HFFc6 (cell line): Measurements from ENCODE around the gene IL12B. TPM values are rescaled to one million over a fixed set of nuclear protein-coding genes. Genes with fewer than 3 reads are reported as not detected.

Experiments
- DNase-seq: peaks from one replicate; pipeline ENCODE4 v3.0.0-alpha.2; 2018
- H3K27ac Mint-ChIP-seq: 2 replicates; pipeline ENCODE4 v1.8.0; 2020; ENCODE audit warnings: mild to moderate bottlenecking, mixed read lengths
- H3K27me3 Mint-ChIP-seq: 2 replicates; pipeline ENCODE4 v1.8.0; 2021; ENCODE audit warnings: mild to moderate bottlenecking, moderate library complexity, mixed read lengths; ENCODE audit not compliant: insufficient read depth
- H3K36me3 Mint-ChIP-seq: 2 replicates; pipeline ENCODE4 v1.8.0; 2021; ENCODE audit warnings: low read depth, mixed read lengths
- H3K4me1 Mint-ChIP-seq: 2 replicates; pipeline ENCODE4 v1.8.0; 2020; ENCODE audit warnings: low read depth, mixed read lengths
- H3K4me3 Mint-ChIP-seq: 2 replicates; pipeline ENCODE4 v1.8.0; 2020; ENCODE audit warnings: mild to moderate bottlenecking, moderate library complexity, mixed read lengths
- H3K9me3 Mint-ChIP-seq: 2 replicates; pipeline ENCODE4 v1.8.0; 2020; ENCODE audit warnings: mild to moderate bottlenecking, mixed read lengths
- total RNA-seq, 6 experiments: library from RNA; stranded (reverse); fragmentation: NEBNext Ultra II Directional; extraction: Animal tissue kit (Norgen Biotek cat#: 25700); gene quantifications; 2 replicates in 1 of 6; 3 replicates in 5 of 6; pipeline ENCODE4 v1.2.3, GENCODE V29; 2021
- TF ChIP-seq, protein P1 (sequence below): fragments of 200-600 bp; sonication (generic); IDR thresholded peaks from 2 replicates; pipeline ENCODE4 v1.5.0; 2021; ENCODE audit warnings: antibody characterized with exemption, mild to moderate bottlenecking

The IL12B gene
- total RNA-seq, 6 experiments from 2014 or later = not detected

- no peak for DNase-seq
- TF ChIP-seq, protein P1, sequence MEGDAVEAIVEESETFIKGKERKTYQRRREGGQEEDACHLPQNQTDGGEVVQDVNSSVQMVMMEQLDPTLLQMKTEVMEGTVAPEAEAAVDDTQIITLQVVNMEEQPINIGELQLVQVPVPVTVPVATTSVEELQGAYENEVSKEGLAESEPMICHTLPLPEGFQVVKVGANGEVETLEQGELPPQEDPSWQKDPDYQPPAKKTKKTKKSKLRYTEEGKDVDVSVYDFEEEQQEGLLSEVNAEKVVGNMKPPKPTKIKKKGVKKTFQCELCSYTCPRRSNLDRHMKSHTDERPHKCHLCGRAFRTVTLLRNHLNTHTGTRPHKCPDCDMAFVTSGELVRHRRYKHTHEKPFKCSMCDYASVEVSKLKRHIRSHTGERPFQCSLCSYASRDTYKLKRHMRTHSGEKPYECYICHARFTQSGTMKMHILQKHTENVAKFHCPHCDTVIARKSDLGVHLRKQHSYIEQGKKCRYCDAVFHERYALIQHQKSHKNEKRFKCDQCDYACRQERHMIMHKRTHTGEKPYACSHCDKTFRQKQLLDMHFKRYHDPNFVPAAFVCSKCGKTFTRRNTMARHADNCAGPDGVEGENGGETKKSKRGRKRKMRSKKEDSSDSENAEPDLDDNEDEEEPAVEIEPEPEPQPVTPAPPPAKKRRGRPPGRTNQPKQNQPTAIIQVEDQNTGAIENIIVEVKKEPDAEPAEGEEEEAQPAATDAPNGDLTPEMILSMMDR = no peak
- Mint-ChIP-seq H3K4me3 (no peak overlapping the region), H3K9me3 (no peaks in the 10 kb centered on the region), H3K27ac (no peak overlapping the region), H3K36me3 (no peaks in the 10 kb centered on the region), H3K27me3 (peaks cover 9% of the 10 kb centered on the region), H3K4me1 (peaks cover 10% of the 10 kb centered on the region)
These were observed 10.9 kb downstream of the IL12B start for GRCh38 chr5:159319363-159319762.

GRCh38 chr5:159318448-159318847, 11.8 kb downstream of the IL12B start:
- no peak overlapping the region for H3K4me3 Mint-ChIP-seq
- H3K4me1 Mint-ChIP-seq = peaks cover under 1% of the 10 kb centered on the region
- no peak overlapping the region for H3K27ac Mint-ChIP-seq
- H3K27me3 Mint-ChIP-seq = peaks cover 10% of the 10 kb centered on the region
- no peak for DNase-seq
- H3K9me3 Mint-ChIP-seq = no peaks in the 10 kb centered on the region
- TF ChIP-seq, protein P1 = no peak
- H3K36me3 Mint-ChIP-seq = no peaks in the 10 kb centered on the region

DNA sequence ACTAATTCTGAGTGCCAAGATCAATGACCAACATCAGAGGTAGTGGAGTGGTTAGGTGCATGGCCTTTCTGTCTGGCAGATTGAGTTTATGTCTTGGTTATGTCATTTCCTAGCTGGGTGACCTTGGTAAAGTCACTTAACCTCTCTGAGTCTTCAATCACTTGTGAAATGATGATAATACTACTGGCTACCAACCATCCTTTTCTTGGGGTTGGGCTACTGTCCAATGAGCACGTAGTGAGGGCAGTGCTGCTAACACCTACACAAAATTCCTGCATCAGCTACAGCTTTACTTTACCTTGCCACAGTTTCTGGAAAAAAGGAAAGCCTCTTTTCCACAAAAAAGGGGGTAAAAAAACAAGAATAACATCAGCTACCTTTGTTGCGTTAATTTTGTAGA, 12.4 kb downstream of the IL12B start:
- Mint-ChIP-seq H3K4me3 (no peak overlapping the region), H3K36me3 (no peaks in the 10 kb centered on the region), H3K27me3 (peaks cover 10% of the 10 kb centered on the region), H3K4me1 (no peaks in the 10 kb centered on the region), H3K27ac (no peak overlapping the region), H3K9me3 (no peaks in the 10 kb centered on the region)
- no peak for DNase-seq
- TF ChIP-seq, protein P1 = no peak

GRCh38 chr5:159316519-159317383, 13.5 kb downstream of the IL12B start:
- H3K27ac Mint-ChIP-seq = no peak overlapping the region

GRCh38 chr5:159313197-159313596, 17.1 kb downstream of the IL12B start:
- H3K27ac Mint-ChIP-seq = no peak overlapping the region
- DNase-seq = no peak
- H3K4me1 Mint-ChIP-seq = no peaks in the 10 kb centered on the region
- no peak overlapping the region for H3K4me3 Mint-ChIP-seq
- no peaks in the 10 kb centered on the region for H3K36me3 Mint-ChIP-seq
- H3K27me3 Mint-ChIP-seq = peaks cover 26% of the 10 kb centered on the region
- no peaks in the 10 kb centered on the region for H3K9me3 Mint-ChIP-seq
- TF ChIP-seq, protein P1 = no peak

More at GRCh38 chr5:159316519-159317383, 13.5 kb downstream of the IL12B start:
- DNase-seq = peak; percentile 43
- Mint-ChIP-seq H3K27me3 (peaks cover 15% of the 10 kb centered on the region), H3K36me3 (no peaks in the 10 kb centered on the region), H3K9me3 (no peaks in the 10 kb centered on the region), H3K4me3 (no peak overlapping the region), H3K4me1 (no peaks in the 10 kb centered on the region)
- TF ChIP-seq, protein P1 = peak; percentile 83
